Measurements from ENCODE around the gene PRRG1. TPM values are rescaled to one million over a fixed set of nuclear protein-coding genes. Genes with fewer than 3 reads are reported as not detected.
"Not testable (repeated sequence)": the region's sequence is repeated elsewhere in the genome, so short reads cannot be mapped to it uniquely, and the experiment has no call there.

PRRG1 gene
- total RNA-seq, 1 donor from 2014 or later: 7.8 TPM

DNA sequence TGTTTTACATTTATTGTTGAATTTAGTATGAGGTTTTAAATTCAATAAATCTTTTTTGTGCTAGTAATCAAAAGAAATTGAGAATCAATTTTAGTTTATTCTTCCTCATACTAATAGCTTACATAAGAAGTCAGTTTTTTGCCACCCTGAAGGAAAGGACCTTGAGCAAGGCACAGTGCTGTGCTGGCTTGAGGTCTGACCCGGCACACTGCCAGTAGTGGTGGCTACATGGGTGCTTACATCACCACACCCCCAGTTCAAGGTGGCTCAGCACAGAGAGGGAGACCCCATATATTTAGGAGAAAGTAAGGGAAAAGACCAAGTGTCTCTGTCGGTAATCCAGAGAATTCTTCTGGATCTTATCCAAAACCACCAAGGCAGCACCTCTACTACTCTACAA is 136.3 kb downstream of the PRRG1 start:
- H3K27me3 ChIP-seq (ENCODE audit: control insufficient read depth in 3 of 3, insufficient read depth in 3 of 3, low read length in 3 of 3): no peaks in the 10 kb centered on the region
- H3K27ac ChIP-seq (ENCODE audit: low read depth, low read length): no peak overlapping the region
- no peak overlapping the region for H3K4me3 ChIP-seq (ENCODE audit: low read length in 3 of 3)
- no peak overlapping the region for H3K9ac ChIP-seq (ENCODE audit: low read depth in 1 of 3, low read length in 3 of 3)
- H3K9me3 ChIP-seq (ENCODE audit: control insufficient read depth in 3 of 3, low read length in 3 of 3): no peaks in the 10 kb centered on the region
- no peaks in the 10 kb centered on the region for H3K36me3 ChIP-seq (ENCODE audit: control insufficient read depth in 3 of 3, insufficient read depth in 3 of 3, low read length in 3 of 3)
- no peaks in the 10 kb centered on the region for H3K4me1 ChIP-seq (ENCODE audit: control insufficient read depth in 3 of 3, insufficient read depth in 3 of 3, low read length in 3 of 3)

DNA sequence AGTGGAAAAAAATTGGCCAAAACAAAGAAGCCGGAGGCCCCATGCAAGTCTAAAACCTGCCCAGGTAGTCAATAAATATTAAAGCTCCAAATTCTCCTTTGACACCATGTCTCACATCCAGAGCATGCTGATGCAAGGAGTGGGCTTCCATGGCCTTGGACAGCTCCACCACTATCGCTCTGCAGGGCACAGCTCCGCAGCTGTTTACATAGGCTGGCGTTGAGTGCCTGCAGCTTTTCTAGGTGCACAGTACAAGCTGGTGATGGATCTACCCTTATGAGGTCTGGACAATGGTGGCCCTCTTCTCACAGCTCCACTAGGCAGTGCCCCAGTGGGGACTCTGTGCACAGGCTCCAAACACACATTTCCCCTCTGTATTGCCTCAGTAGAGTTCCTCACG is 138.1 kb downstream of the PRRG1 start:
- Histone ChIP-seq H3K27me3 (ENCODE audit: control insufficient read depth in 3 of 3, insufficient read depth in 3 of 3, low read length in 3 of 3) (no peaks in the 10 kb centered on the region), H3K27ac (ENCODE audit: low read depth, low read length) (no peak overlapping the region), H3K9me3 (ENCODE audit: control insufficient read depth in 3 of 3, low read length in 3 of 3) (no peaks in the 10 kb centered on the region), H3K36me3 (ENCODE audit: control insufficient read depth in 3 of 3, insufficient read depth in 3 of 3, low read length in 3 of 3) (no peaks in the 10 kb centered on the region), H3K4me1 (ENCODE audit: control insufficient read depth in 3 of 3, insufficient read depth in 3 of 3, low read length in 3 of 3) (no peaks in the 10 kb centered on the region), H3K9ac (ENCODE audit: low read depth in 1 of 3, low read length in 3 of 3) (no peak overlapping the region), H3K4me3 (ENCODE audit: low read length in 3 of 3) (no peak overlapping the region)

GRCh38 chrX:37488323-37488722 is 139.2 kb downstream of the PRRG1 start:
- no peaks in the 10 kb centered on the region for H3K27me3 ChIP-seq (ENCODE audit: control insufficient read depth in 3 of 3, insufficient read depth in 3 of 3, low read length in 3 of 3)
- no peaks in the 10 kb centered on the region for H3K4me1 ChIP-seq (ENCODE audit: control insufficient read depth in 3 of 3, insufficient read depth in 3 of 3, low read length in 3 of 3)
- H3K9ac ChIP-seq (ENCODE audit: low read depth in 1 of 3, low read length in 3 of 3): no peak overlapping the region
- H3K36me3 ChIP-seq (ENCODE audit: control insufficient read depth in 3 of 3, insufficient read depth in 3 of 3, low read length in 3 of 3): no peaks in the 10 kb centered on the region
- no peaks in the 10 kb centered on the region for H3K9me3 ChIP-seq (ENCODE audit: control insufficient read depth in 3 of 3, low read length in 3 of 3)
- no peak overlapping the region for H3K4me3 ChIP-seq (ENCODE audit: low read length in 3 of 3)
- H3K27ac ChIP-seq (ENCODE audit: low read depth, low read length): no peak overlapping the region

DNA sequence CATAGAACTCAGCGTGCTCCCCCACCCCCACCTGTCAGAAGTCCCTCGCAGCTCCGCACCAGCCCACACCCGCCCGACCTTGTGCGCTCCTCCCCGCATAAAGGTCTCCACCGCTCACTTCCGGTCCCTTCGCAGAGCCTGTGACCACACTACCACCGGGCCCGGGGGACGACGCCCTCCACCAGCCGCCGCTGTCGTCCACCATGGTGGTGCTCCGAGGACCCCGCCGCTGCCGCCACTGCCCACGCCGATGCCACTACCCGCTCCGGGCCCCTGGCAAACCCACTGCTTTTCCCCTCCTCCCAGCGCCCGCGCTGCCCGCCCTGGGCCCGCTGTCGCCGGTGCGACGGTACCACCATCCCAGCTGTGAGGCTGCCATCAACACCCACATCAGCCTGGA is 142.5 kb downstream of the PRRG1 start:
- Histone ChIP-seq H3K27ac (ENCODE audit: low read depth, low read length) (no peak overlapping the region), H3K36me3 (ENCODE audit: control insufficient read depth in 3 of 3, insufficient read depth in 3 of 3, low read length in 3 of 3) (no peaks in the 10 kb centered on the region), H3K9me3 (ENCODE audit: control insufficient read depth in 3 of 3, low read length in 3 of 3) (no peaks in the 10 kb centered on the region), H3K9ac (ENCODE audit: low read depth in 1 of 3, low read length in 3 of 3) (no peak overlapping the region), H3K4me1 (ENCODE audit: control insufficient read depth in 3 of 3, insufficient read depth in 3 of 3, low read length in 3 of 3) (no peaks in the 10 kb centered on the region), H3K4me3 (ENCODE audit: low read length in 3 of 3) (no peak overlapping the region), H3K27me3 (ENCODE audit: control insufficient read depth in 3 of 3, insufficient read depth in 3 of 3, low read length in 3 of 3) (no peaks in the 10 kb centered on the region)

DNA sequence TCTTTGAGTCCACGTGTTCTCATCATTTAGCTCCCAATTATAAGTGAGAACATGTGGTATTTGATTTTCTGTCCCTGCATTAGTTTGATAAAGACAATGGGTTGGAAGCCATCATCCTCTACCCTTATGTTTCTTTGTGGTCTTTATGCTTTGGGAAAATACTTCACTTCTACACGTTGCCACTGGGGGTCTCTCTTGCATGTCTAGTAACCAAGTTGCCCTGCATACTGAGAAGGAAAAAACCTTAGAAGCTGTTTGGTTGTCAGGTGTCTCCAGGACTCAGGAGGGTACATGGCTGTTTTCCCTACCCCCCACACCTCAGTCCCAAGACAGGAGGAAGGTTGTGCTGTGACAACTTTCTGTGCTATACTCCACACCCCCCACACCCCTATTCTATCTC is 146.6 kb downstream of the PRRG1 start:
- not testable (repeated sequence) for H3K9me3 ChIP-seq (ENCODE audit: control insufficient read depth in 3 of 3, low read length in 3 of 3); H3K4me1 ChIP-seq (ENCODE audit: control insufficient read depth in 3 of 3, insufficient read depth in 3 of 3, low read length in 3 of 3); H3K4me3 ChIP-seq (ENCODE audit: low read length in 3 of 3); H3K27ac ChIP-seq (ENCODE audit: low read depth, low read length); H3K36me3 ChIP-seq (ENCODE audit: control insufficient read depth in 3 of 3, insufficient read depth in 3 of 3, low read length in 3 of 3); H3K27me3 ChIP-seq (ENCODE audit: control insufficient read depth in 3 of 3, insufficient read depth in 3 of 3, low read length in 3 of 3); H3K9ac ChIP-seq (ENCODE audit: low read depth in 1 of 3, low read length in 3 of 3)

GRCh38 chrX:37497126-37497525 is 148.0 kb downstream of the PRRG1 start:
- H3K4me1 ChIP-seq (ENCODE audit: control insufficient read depth in 3 of 3, insufficient read depth in 3 of 3, low read length in 3 of 3): not testable (repeated sequence)

GRCh38 chrX:37498323-37498722 is 149.2 kb downstream of the PRRG1 start:
- not testable (repeated sequence) for H3K27me3 ChIP-seq (ENCODE audit: control insufficient read depth in 3 of 3, insufficient read depth in 3 of 3, low read length in 3 of 3); H3K9me3 ChIP-seq (ENCODE audit: control insufficient read depth in 3 of 3, low read length in 3 of 3); H3K27ac ChIP-seq (ENCODE audit: low read depth, low read length); H3K36me3 ChIP-seq (ENCODE audit: control insufficient read depth in 3 of 3, insufficient read depth in 3 of 3, low read length in 3 of 3); H3K4me1 ChIP-seq (ENCODE audit: control insufficient read depth in 3 of 3, insufficient read depth in 3 of 3, low read length in 3 of 3); H3K9ac ChIP-seq (ENCODE audit: low read depth in 1 of 3, low read length in 3 of 3); H3K4me3 ChIP-seq (ENCODE audit: low read length in 3 of 3)

More at GRCh38 chrX:37497126-37497525, 148.0 kb downstream of the PRRG1 start:
- H3K27ac ChIP-seq (ENCODE audit: low read depth, low read length); H3K4me3 ChIP-seq (ENCODE audit: low read length in 3 of 3); H3K9ac ChIP-seq (ENCODE audit: low read depth in 1 of 3, low read length in 3 of 3); H3K36me3 ChIP-seq (ENCODE audit: control insufficient read depth in 3 of 3, insufficient read depth in 3 of 3, low read length in 3 of 3); H3K9me3 ChIP-seq (ENCODE audit: control insufficient read depth in 3 of 3, low read length in 3 of 3); H3K27me3 ChIP-seq (ENCODE audit: control insufficient read depth in 3 of 3, insufficient read depth in 3 of 3, low read length in 3 of 3): not testable (repeated sequence)

DNA sequence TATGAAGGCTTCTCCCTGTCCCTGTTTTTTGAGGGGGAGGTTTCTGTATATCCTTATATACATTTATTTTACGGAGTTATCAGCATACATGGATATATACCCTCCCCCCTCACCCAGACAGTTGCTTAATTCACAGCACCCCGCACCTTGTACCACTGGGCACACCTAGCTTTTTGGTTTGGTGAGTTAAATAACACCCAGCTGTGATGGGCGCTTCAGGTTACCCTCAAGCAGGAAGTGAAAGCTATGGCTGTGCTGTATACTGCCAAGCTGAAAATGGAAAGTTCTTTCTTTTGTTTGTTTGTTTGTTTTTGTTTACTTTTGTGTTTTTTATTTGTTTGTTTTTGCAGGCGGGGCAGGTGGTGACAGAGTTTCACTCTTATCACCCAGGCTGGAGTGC is 150.5 kb downstream of the PRRG1 start:
- not testable (repeated sequence) for H3K4me3 ChIP-seq (ENCODE audit: low read length in 3 of 3); H3K4me1 ChIP-seq (ENCODE audit: control insufficient read depth in 3 of 3, insufficient read depth in 3 of 3, low read length in 3 of 3); H3K36me3 ChIP-seq (ENCODE audit: control insufficient read depth in 3 of 3, insufficient read depth in 3 of 3, low read length in 3 of 3); H3K9me3 ChIP-seq (ENCODE audit: control insufficient read depth in 3 of 3, low read length in 3 of 3); H3K27ac ChIP-seq (ENCODE audit: low read depth, low read length); H3K9ac ChIP-seq (ENCODE audit: low read depth in 1 of 3, low read length in 3 of 3); H3K27me3 ChIP-seq (ENCODE audit: control insufficient read depth in 3 of 3, insufficient read depth in 3 of 3, low read length in 3 of 3)

- Histone ChIP-seq H3K9ac (ENCODE audit: low read depth in 1 of 3, low read length in 3 of 3) (no peak overlapping the region), H3K9me3 (ENCODE audit: control insufficient read depth in 3 of 3, low read length in 3 of 3) (no peaks in the 10 kb centered on the region), H3K36me3 (ENCODE audit: control insufficient read depth in 3 of 3, insufficient read depth in 3 of 3, low read length in 3 of 3) (no peaks in the 10 kb centered on the region), H3K27me3 (ENCODE audit: control insufficient read depth in 3 of 3, insufficient read depth in 3 of 3, low read length in 3 of 3) (no peaks in the 10 kb centered on the region), H3K4me1 (ENCODE audit: control insufficient read depth in 3 of 3, insufficient read depth in 3 of 3, low read length in 3 of 3) (no peaks in the 10 kb centered on the region), H3K4me3 (ENCODE audit: low read length in 3 of 3) (no peak overlapping the region), H3K27ac (ENCODE audit: low read depth, low read length) (no peak overlapping the region)
Measured at GRCh38 chrX:37504991-37505390, 155.8 kb downstream of the PRRG1 start.

All from skeletal muscle tissue (tissue), 4 donors.